ENCODE data around the gene CMIP. TPM values are rescaled to one million over a fixed set of nuclear protein-coding genes. Genes with fewer than 3 reads are reported as not detected.

The CMIP gene
- polyA plus RNA-seq, 1 donor from 2014 or later = 15.1 TPM

DNA sequence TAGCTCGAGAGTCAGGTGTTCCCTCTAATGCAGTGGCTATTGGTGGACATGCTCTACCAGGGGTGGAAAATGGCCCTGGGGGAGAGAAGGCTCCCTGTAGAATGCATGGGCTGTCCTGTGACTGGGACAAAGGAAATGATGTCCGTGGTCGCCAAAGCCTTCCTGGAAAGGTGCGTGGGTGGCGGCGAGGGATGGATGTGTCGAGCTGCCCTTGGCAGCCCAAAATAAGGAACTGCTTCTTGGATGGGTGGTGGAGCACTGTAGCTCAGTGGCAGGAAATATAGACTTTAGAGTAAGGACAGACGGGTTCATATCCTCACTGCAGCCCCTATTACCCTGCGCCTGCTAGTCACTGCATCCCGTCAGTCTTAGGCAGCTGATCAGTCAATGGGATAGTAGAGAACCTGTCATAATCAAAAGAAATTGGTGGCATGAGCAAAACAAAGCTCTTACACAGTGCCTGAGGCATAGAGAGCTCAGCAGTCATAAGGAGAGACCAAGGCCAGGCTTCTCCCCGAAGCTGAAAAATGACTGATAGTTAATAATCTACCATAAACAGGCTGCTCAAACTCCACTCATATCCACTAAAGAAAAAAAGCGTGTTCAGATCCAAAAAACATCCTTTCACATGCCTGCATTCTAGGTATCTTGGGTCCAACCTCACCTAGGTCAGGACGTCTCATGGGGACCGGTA is 211.0 kb downstream of the CMIP start:
- H3K27ac ChIP-seq (ENCODE audit: low read length) = peak overlapping the region; percentile 7
- H3K27me3 ChIP-seq (ENCODE audit: insufficient read depth, low read depth, low read length) = no peaks in the 10 kb centered on the region
- H3K9me3 ChIP-seq (ENCODE audit: low read length) = no peaks in the 10 kb centered on the region
- no peak overlapping the region for H3K9ac ChIP-seq (ENCODE audit: low read length)
- H3K79me2 ChIP-seq (replicated peaks; ENCODE audit: insufficient read depth, low read length) = peaks cover 6% of the 10 kb centered on the region
- TF ChIP-seq EP300 (conservative IDR thresholded peaks at IDR 0.05; ENCODE audit: poor library complexity, severe bottlenecking) = no peak
- TF ChIP-seq, protein P1, sequence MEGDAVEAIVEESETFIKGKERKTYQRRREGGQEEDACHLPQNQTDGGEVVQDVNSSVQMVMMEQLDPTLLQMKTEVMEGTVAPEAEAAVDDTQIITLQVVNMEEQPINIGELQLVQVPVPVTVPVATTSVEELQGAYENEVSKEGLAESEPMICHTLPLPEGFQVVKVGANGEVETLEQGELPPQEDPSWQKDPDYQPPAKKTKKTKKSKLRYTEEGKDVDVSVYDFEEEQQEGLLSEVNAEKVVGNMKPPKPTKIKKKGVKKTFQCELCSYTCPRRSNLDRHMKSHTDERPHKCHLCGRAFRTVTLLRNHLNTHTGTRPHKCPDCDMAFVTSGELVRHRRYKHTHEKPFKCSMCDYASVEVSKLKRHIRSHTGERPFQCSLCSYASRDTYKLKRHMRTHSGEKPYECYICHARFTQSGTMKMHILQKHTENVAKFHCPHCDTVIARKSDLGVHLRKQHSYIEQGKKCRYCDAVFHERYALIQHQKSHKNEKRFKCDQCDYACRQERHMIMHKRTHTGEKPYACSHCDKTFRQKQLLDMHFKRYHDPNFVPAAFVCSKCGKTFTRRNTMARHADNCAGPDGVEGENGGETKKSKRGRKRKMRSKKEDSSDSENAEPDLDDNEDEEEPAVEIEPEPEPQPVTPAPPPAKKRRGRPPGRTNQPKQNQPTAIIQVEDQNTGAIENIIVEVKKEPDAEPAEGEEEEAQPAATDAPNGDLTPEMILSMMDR (IDR thresholded peaks at IDR 0.05; ENCODE audit: poor library complexity, severe bottlenecking) = no peak
- TF ChIP-seq MXI1 (conservative IDR thresholded peaks at IDR 0.05; ENCODE audit: poor library complexity, severe bottlenecking) = no peak
- TF ChIP-seq TAF1 (IDR thresholded peaks at IDR 0.05; ENCODE audit: low read depth) = no peak
- no peak for TF ChIP-seq RAD21 (conservative IDR thresholded peaks at IDR 0.05)
- TF ChIP-seq REST (IDR thresholded peaks at IDR 0.05; ENCODE audit: borderline replicate concordance) = no peak
- no peak for TF ChIP-seq EZH2 (IDR thresholded peaks at IDR 0.05; ENCODE audit: borderline replicate concordance, insufficient read depth, low read length, poor library complexity, severe bottlenecking)
- TF ChIP-seq SMC3 (conservative IDR thresholded peaks at IDR 0.05; ENCODE audit: poor library complexity) = no peak
- no peak for TF ChIP-seq POLR2AphosphoS5 (IDR thresholded peaks at IDR 0.05)
- no peak overlapping the region for H3K4me3 ChIP-seq (ENCODE audit: low read length)
- H3K9me2 ChIP-seq (ENCODE audit: insufficient read depth, low read length) = no peaks in the 10 kb centered on the region
- H3K4me2 ChIP-seq (ENCODE audit: low read length) = no peak overlapping the region
- H4K20me1 ChIP-seq (ENCODE audit: insufficient read depth) = no peaks in the 10 kb centered on the region
- H3F3A ChIP-seq (ENCODE audit: insufficient read depth, low read length, poor library complexity, severe bottlenecking) = no peaks in the 10 kb centered on the region
- no peak overlapping the region for H2AFZ ChIP-seq (ENCODE audit: low read depth, low read length)
- H3K36me3 ChIP-seq (ENCODE audit: insufficient read depth, low read length) = peaks cover 20% of the 10 kb centered on the region

DNA sequence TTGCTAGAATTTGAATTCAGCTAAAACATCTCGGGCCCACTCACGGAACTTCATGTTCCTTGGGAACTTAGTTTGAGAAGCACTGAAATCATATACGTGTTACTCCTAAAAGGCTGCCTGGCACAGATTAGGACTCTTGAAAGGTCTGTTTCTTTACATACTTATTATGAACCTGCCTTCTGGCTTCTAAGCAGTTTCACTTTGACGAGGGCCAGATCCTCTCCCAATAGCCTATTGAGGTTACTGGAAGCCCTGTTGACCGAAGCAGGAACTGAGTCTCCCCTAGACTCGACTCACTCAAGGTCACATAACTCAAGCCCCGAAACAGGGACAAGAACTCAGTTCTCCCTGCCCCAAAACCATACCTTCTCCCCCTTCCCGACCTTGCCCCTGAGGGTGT is 212.6 kb downstream of the CMIP start:
- Histone ChIP-seq H3K9ac (ENCODE audit: low read length) (peak overlapping the region; percentile 37), H3K4me2 (ENCODE audit: low read length) (peak overlapping the region; percentile 5), H3K36me3 (ENCODE audit: insufficient read depth, low read length) (peaks cover 20% of the 10 kb centered on the region), H3K9me3 (ENCODE audit: low read length) (no peaks in the 10 kb centered on the region), H3K4me3 (ENCODE audit: low read length) (peak overlapping the region; percentile 36), H2AFZ (ENCODE audit: low read depth, low read length) (no peak overlapping the region), H3K9me2 (ENCODE audit: insufficient read depth, low read length) (no peaks in the 10 kb centered on the region), H4K20me1 (ENCODE audit: insufficient read depth) (no peaks in the 10 kb centered on the region), H3K79me2 (replicated peaks; ENCODE audit: insufficient read depth, low read length) (no peaks in the 10 kb centered on the region), H3F3A (ENCODE audit: insufficient read depth, low read length, poor library complexity, severe bottlenecking) (no peaks in the 10 kb centered on the region), H3K27me3 (ENCODE audit: insufficient read depth, low read depth, low read length) (no peaks in the 10 kb centered on the region), H3K27ac (ENCODE audit: low read length) (peak overlapping the region; percentile 88)
- TF ChIP-seq MXI1 (conservative IDR thresholded peaks at IDR 0.05; ENCODE audit: poor library complexity, severe bottlenecking) = no peak
- TF ChIP-seq TAF1 (IDR thresholded peaks at IDR 0.05; ENCODE audit: low read depth) = no peak
- no peak for TF ChIP-seq POLR2AphosphoS5 (IDR thresholded peaks at IDR 0.05)
- TF ChIP-seq REST (IDR thresholded peaks at IDR 0.05; ENCODE audit: borderline replicate concordance) = no peak
- TF ChIP-seq EZH2 (IDR thresholded peaks at IDR 0.05; ENCODE audit: borderline replicate concordance, insufficient read depth, low read length, poor library complexity, severe bottlenecking) = no peak
- no peak for TF ChIP-seq SMC3 (conservative IDR thresholded peaks at IDR 0.05; ENCODE audit: poor library complexity)
- no peak for TF ChIP-seq EP300 (conservative IDR thresholded peaks at IDR 0.05; ENCODE audit: poor library complexity, severe bottlenecking)
- TF ChIP-seq, protein P1 (IDR thresholded peaks at IDR 0.05; ENCODE audit: poor library complexity, severe bottlenecking) = no peak
- no peak for TF ChIP-seq RAD21 (conservative IDR thresholded peaks at IDR 0.05)
